Lower leg skin (tissue), 4 donors: Measurements from ENCODE around the gene CRELD1. TPM values are rescaled to one million over a fixed set of nuclear protein-coding genes. Genes with fewer than 3 reads are reported as not detected.
A peak's percentile ranks its signal among the peaks of the same experiment; 100 is the strongest.

Experiments
- DNase-seq, 2 donors: peaks; one replicate each; pipeline ENCODE4 v3.0.0-alpha.2; 2019; ENCODE audit warnings: low spot score in 2 of 2
- H3K4me3 ChIP-seq: fragments of 200-600 bp; sonication (generic); 2 replicates; pipeline ENCODE4 v1.5.1; 2017; ENCODE audit warnings: mild to moderate bottlenecking, low read depth; ENCODE audit not compliant: poor library complexity, severe bottlenecking
- CTCF ChIP-seq, 3 donors: fragments of 450-650 bp; IDR thresholded peaks; one replicate each; pipeline ENCODE4 v1.5.1; 2016; ENCODE audit warnings: antibody characterized with exemption in 3 of 3, mild to moderate bottlenecking in 3 of 3, moderate library complexity in 2 of 3
- POLR2A ChIP-seq, 2 donors: fragments of 450-650 bp; IDR thresholded peaks; one replicate each; pipeline ENCODE4 v1.6.1; 2016 to 2017; ENCODE audit warnings: antibody characterized with exemption in 2 of 2, mild to moderate bottlenecking in 1 of 2, moderate library complexity in 1 of 2
- WGBS, 2 donors: methylation state at CpG; one replicate each; pipeline ENCODE4 v1.1.5; 2018; 5-methylcytosine and 5-hydroxymethylcytosine counted together
- intact Hi-C: fragments of 100-400 bp; cut with DNase I; formaldehyde crosslinking; loops from one replicate; pipeline ENCODE4 v1.15.0; 2023; ENCODE audit warnings: low total_unique reads
- total RNA-seq, 4 donors: library from RNA; depleted of rRNA; stranded (reverse); fragments of >200 nt; gene quantifications; one replicate each; pipeline ENCODE4 v1.1.0, GENCODE V29; 2016

CRELD1 gene
- total RNA-seq, 4 donors from 2014 or later = 16.1 to 58.8 (median 28.3) TPM

GRCh38 chr3:9976721-9977709, 43.4 kb downstream of the CRELD1 start:
- 19 to 29% methylated on average over 7 of the region's 7 CpGs for WGBS, 2 donors
- intact Hi-C loops = no loop called here
- H3K4me3 ChIP-seq = no peak overlapping the region
- DNase-seq = peak; percentile 86 to 93
- TF ChIP-seq POLR2A (IDR thresholded peaks at IDR 0.05) (no peak), CTCF (IDR thresholded peaks at IDR 0.05) (no peak)

DNA sequence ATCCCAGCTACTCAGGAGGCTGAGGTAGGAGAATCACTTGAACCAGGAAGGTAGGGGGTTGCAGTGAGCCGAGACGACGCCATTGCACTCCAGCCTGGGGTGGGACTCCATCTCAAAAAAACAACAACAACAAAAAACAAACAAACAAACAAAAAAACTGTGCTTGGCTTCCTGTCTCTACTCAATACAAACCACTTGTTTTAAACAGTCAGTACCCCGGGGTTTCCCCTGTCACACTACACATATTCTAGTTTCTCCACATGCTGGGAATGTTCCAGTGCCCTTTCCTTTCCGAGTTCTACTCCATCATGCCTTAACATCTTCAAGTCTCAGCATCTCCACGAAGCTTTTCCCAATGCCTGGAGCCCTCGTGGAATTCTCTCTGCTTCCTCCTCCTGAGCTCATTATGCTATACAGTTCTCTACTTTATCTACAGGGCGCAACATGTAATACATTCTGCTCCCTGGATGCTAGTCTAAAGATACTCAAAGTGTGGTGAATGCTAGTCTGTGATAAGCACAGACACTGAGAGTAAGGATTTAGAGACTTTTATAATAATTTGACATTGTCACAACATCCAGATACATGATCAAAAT, 45.2 kb downstream of the CRELD1 start:
- no peak for DNase-seq
- TF ChIP-seq CTCF (IDR thresholded peaks at IDR 0.05) (no peak), POLR2A (IDR thresholded peaks at IDR 0.05) (no peak)
- intact Hi-C loops = no loop called here
- no peak overlapping the region for H3K4me3 ChIP-seq
- WGBS, 2 donors = 63 to 72% methylated on average over 8 of the region's 8 CpGs

DNA sequence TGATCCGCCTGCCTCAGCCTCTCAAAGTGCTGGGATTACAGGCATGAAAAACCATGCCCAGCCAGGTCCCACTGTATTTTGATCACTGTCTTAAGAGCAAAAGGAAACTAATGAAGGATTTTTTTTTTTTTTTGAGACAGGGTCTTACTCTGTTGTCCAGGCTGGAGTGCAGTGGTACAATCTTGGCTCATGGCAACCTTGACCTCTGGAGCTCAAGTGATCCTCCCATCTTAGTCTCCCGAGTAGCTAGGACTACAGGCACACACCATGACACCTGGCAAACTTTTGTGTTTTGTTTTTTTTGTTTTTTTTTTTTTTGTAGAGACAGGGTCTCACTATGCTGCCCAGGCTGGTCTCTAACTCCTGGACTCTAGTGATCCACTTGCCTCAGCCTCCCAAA, 46.6 kb downstream of the CRELD1 start:
- TF ChIP-seq POLR2A (IDR thresholded peaks at IDR 0.05) = no peak
- no peak for TF ChIP-seq CTCF (IDR thresholded peaks at IDR 0.05)
- intact Hi-C loops = no loop called here
- WGBS, 2 donors = 94 to 100% methylated on average over 2 of the region's 2 CpGs
- DNase-seq = no peak
- no peak overlapping the region for H3K4me3 ChIP-seq

DNA sequence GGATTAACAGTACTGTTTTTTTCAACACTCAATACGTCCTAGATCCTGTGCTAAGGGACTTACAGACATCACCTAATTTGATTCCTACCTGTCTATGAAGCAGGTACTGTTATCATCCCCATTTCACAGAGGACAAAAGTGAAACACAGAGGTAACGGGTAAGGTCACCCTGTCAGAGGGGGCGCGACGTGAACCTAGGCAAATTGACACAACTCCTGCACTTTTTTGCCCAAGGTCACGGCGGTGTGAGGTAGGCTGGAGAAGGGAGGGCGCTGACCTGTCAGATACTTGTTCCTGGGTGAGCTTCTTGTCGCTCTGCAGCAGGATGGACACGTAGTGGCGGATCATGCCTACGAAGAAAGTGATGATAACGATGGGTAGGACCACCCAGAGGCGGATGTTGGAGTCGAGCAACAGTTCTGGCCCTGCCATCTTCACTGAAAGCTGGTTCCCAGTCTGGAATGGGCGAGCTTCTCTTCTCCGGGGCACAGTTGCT, 52.6 kb downstream of the CRELD1 start:
- DNase-seq = no peak
- no peak for TF ChIP-seq POLR2A (IDR thresholded peaks at IDR 0.05)
- no peak for TF ChIP-seq CTCF (IDR thresholded peaks at IDR 0.05)
- peak overlapping the region; percentile 88 for H3K4me3 ChIP-seq
- WGBS, 2 donors = 0 to 1% methylated on average over 17 of the region's 17 CpGs
- intact Hi-C loops = no loop called here

GRCh38 chr3:9994086-9994844, 60.6 kb downstream of the CRELD1 start:
- 81 to 85% methylated on average over 10 of the region's 10 CpGs for WGBS, 2 donors
- intact Hi-C loops = no loop called here

More at GRCh38 chr3:9994086-9994844, 60.6 kb downstream of the CRELD1 start:
- no peak for DNase-seq
- H3K4me3 ChIP-seq = no peak overlapping the region
- TF ChIP-seq POLR2A (IDR thresholded peaks at IDR 0.05) (no peak), CTCF (IDR thresholded peaks at IDR 0.05) (no peak)

Other genes starting within 250 kb of the CRELD1 start
- 1 to 10 TPM in 2 of 4 donors, under 1 TPM in 2; 0.54 to 1.6 (median 1.1) TPM for gene CPNE9, start 230.0 kb upstream of the CRELD1 start, total RNA-seq
- 10 to 100 TPM; 20.1 to 27.2 (median 22.5) TPM for gene BRPF1, start 202.1 kb upstream of the CRELD1 start, total RNA-seq
- gene OGG1, start 183.9 kb upstream of the CRELD1 start, total RNA-seq = 10 to 100 TPM in 3 of 4 donors, 1 to 10 TPM in 1; 7.9 to 27.2 (median 17.4) TPM
- gene CAMK1, start 163.9 kb upstream of the CRELD1 start, total RNA-seq = 10 to 100 TPM in 1 of 4 donors, 1 to 10 TPM in 3; 3.1 to 10.1 (median 9.4) TPM
- gene TADA3, start 141.4 kb upstream of the CRELD1 start, total RNA-seq = 10 to 100 TPM; 42.1 to 53.2 (median 47.0) TPM
- 100 to 1,000 TPM in 3 of 4 donors, 10 to 100 TPM in 1; 89.6 to 151 (median 107) TPM for gene ARPC4, start 140.8 kb upstream of the CRELD1 start, total RNA-seq
- 10 to 100 TPM; 34.9 to 93.9 (median 54.3) TPM for gene TTLL3, start 123.6 kb upstream of the CRELD1 start, total RNA-seq
- 10 to 100 TPM; 44.4 to 57.1 (median 50.7) TPM for gene RPUSD3, start 89.8 kb upstream of the CRELD1 start, total RNA-seq
- gene CIDEC, start 53.6 kb upstream of the CRELD1 start, total RNA-seq = 10 to 100 TPM in 2 of 4 donors, 1 to 10 TPM in 2; 2.8 to 23.7 (median 9.0) TPM
- gene JAGN1, start 43.2 kb upstream of the CRELD1 start, total RNA-seq = 10 to 100 TPM; 39.2 to 70.6 (median 51.0) TPM
- 100 to 1,000 TPM in 1 of 4 donors, 10 to 100 TPM in 3; 71.1 to 117 (median 81.1) TPM for gene IL17RE, start 31.0 kb upstream of the CRELD1 start, total RNA-seq
- 100 to 1,000 TPM in 3 of 4 donors, 10 to 100 TPM in 1; 95.5 to 155 (median 113) TPM for gene IL17RC, start 16.7 kb upstream of the CRELD1 start, total RNA-seq
- 1 to 10 TPM; 3.2 to 6.4 (median 4.0) TPM for gene PRRT3, start 18.6 kb downstream of the CRELD1 start, total RNA-seq
- 100 to 1,000 TPM; 101 to 108 (median 104) TPM for gene EMC3, start 53.0 kb downstream of the CRELD1 start, total RNA-seq
- 1 to 10 TPM; 1.7 to 6.5 (median 3.1) TPM for gene FANCD2, start 92.6 kb downstream of the CRELD1 start, total RNA-seq
- gene FANCD2OS, start 174.4 kb downstream of the CRELD1 start, total RNA-seq = not detected
- 100 to 1,000 TPM in 2 of 4 donors, 10 to 100 TPM in 2; 48.0 to 111 (median 78.7) TPM for gene BRK1, start 181.8 kb downstream of the CRELD1 start, total RNA-seq
- gene VHL, start 207.9 kb downstream of the CRELD1 start, total RNA-seq = 10 to 100 TPM; 33.0 to 38.9 (median 36.4) TPM
- gene IRAK2, start 231.1 kb downstream of the CRELD1 start, total RNA-seq = 10 to 100 TPM in 2 of 4 donors, 1 to 10 TPM in 2; 7.0 to 15.0 (median 11.4) TPM